Stimulated activated CD4-positive, alpha-beta T cell treated with anti-CD3 and anti-CD28 coated beads, Interleukin-12 subunit alpha, Interleukin-12 subunit beta, amount 100 ng/mL, for 24 hours (primary cell): ENCODE measurements around the gene LOX.

Source experiments
- DNase-seq, 2 experiments: peaks; one replicate each; pipeline ENCODE4 v3.0.0-alpha.2; 2020; ENCODE audit warnings: low read depth in 2 of 2

Gene LOX

DNA sequence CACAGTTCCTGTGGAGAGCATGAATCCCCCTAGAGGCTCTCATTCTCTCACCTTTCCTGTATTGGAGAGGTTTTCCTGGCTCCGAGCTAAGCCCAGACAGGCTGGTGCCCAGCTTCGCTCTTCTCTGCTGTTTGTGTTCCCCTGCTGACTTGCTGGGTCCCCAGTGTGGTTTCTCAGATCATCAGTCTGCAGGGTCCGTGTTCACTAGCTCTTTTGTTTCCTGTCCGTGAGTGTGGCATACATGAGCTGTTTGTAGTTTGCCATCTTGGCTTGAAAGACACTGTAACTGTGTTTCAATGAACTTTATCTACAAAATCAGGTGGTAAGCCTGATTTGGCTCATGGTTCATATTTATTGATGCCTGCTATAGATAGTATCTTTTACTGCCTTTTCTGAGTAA lies 23.8 kb downstream of the LOX start:
- no peak for DNase-seq

- DNase-seq = no peak
Measured at GRCh38 chr5:122053181-122054109, 24.6 kb downstream of the LOX start.

DNA sequence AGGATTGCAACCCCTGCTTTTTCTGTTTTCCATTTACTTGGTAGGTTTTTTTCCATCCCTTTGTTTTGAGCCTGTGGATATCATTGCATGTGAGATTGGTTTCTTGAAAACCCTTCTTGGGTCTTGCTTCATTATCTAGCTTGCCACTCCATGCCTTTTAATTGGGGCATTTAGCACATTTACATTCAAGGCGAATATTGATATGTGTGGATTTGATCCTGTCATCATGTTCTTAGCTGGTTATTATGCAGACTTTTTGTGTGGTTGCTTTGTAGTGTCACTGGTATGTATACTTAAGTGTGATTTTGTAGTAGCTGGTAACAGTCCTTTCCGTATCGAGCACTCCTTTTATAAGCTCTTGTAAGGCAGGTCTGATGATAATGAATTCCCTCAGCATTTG lies 26.5 kb downstream of the LOX start:
- no peak for DNase-seq

DNA sequence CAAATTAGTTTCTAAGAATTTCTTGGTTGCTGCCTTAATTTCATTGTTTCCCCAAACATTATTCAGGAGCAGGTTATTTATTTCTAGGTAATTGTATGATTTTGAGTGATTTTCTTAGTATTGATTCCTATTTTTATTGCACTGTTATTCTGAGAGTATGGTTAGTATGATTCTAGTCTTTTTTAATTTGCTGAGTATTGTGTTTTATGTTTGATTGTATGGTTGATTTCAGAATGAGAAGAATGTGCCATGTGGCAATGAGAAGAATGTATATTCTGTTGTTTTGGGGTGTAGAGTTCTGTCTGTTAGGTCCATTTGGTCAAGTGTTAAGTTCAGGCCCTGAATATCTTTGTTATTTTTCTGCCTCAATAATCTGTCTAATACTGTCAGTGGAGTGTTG lies 27.1 kb downstream of the LOX start:
- no peak for DNase-seq

- no peak for DNase-seq
Measured at GRCh38 chr5:122040636-122041302, 37.3 kb downstream of the LOX start.

DNA sequence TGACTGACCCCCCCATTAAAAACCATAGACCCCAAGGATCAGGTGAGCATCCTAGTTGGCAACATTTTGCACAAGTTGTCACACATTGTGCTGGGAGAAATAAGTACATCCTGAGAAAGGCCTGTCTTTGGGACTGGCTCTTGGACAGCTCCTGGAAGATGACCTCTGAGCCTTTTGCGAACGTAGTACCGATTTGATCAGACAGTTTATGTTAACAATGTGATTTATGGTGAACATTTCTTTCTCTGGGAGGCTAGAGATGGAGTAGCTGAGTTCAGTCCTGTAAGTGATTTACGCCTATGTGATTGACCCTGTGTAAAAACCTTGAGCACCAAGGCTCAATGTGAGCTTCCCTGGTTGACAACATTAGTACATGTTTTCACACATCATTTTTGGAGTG lies 41.7 kb downstream of the LOX start:
- DNase-seq = no peak

DNA sequence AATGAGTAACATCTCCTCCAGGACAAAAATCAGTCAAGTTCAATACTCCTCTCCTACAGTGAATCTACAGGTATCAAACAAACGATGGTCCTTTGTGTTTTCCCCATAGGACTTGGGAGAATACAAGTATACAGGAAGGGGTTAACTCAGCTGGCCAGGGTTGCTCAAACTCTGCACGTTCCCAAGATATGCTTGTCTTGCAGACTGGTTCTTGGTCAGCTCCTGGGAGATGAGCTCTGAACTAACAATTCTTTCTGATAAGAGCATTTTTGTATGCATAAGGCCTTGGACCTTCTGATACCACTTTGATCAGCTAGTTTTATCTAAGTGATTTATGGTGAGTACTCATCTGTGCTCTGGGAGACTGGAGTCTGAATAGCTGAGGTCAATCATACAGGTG lies 42.1 kb downstream of the LOX start:
- DNase-seq = no peak

DNA sequence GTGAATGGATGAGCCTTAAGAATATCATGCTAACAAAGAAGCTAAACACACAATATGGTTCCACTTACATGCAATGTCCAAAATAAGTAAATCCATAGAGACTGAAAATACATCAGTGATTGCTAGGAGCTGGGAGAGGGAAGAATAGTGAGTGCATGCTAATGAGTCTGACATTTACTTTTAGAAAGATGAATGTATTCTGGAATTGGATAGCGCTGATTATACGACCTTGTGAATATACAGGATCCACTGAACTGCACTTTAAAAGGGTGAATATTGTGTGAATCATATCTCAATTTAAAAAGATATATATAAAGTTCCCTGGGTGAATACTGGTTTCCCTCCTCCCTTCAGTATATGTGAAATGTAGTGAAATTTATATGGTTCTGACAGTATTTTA lies 46.2 kb downstream of the LOX start:
- DNase-seq = no peak

GRCh38 chr5:122030251-122030650 lies 47.8 kb downstream of the LOX start:
- no peak for DNase-seq

- no peak for DNase-seq
Measured at GRCh38 chr5:122029818-122030217, 48.2 kb downstream of the LOX start.

- no peak for DNase-seq
Measured at GRCh38 chr5:122022966-122023365, 55.1 kb downstream of the LOX start.

- no peak for DNase-seq
Measured at GRCh38 chr5:122019919-122020590, 58.0 kb downstream of the LOX start.

- no peak for DNase-seq
Measured at GRCh38 chr5:122015471-122015870, 62.6 kb downstream of the LOX start.

- DNase-seq = no peak
Measured at GRCh38 chr5:122014236-122014935, 63.7 kb downstream of the LOX start.
